ENCODE results near the gene DUSP10.
A peak's percentile ranks its signal among the peaks of the same experiment; 100 is the strongest.

DUSP10 gene

GRCh38 chr1:221712776-221713431 lies 29.0 kb downstream of the DUSP10 start:
- DNase-seq: no peak

GRCh38 chr1:221712198-221712684 lies 29.6 kb downstream of the DUSP10 start:
- DNase-seq: peak; percentile 77

- no peak for DNase-seq
Observed at GRCh38 chr1:221711656-221712055, 30.2 kb downstream of the DUSP10 start.

GRCh38 chr1:221711063-221711577 lies 30.8 kb downstream of the DUSP10 start:
- DNase-seq: no peak

GRCh38 chr1:221709854-221710253 lies 32.0 kb downstream of the DUSP10 start:
- DNase-seq: no peak

- no peak for DNase-seq
Observed at GRCh38 chr1:221708987-221709386, 32.9 kb downstream of the DUSP10 start.

- DNase-seq: no peak
Observed at GRCh38 chr1:221708076-221708571, 33.8 kb downstream of the DUSP10 start.

- DNase-seq: no peak
Observed at GRCh38 chr1:221706876-221707582, 34.9 kb downstream of the DUSP10 start.

- DNase-seq: no peak
Observed at GRCh38 chr1:221706191-221706590, 35.7 kb downstream of the DUSP10 start.

- no peak for DNase-seq
Observed at GRCh38 chr1:221704306-221704705, 37.6 kb downstream of the DUSP10 start.

- no peak for DNase-seq
Observed at GRCh38 chr1:221701570-221702186, 40.2 kb downstream of the DUSP10 start.

GRCh38 chr1:221700948-221701347 lies 40.9 kb downstream of the DUSP10 start:
- DNase-seq: no peak

- no peak for DNase-seq
Observed at GRCh38 chr1:221700536-221700935, 41.4 kb downstream of the DUSP10 start.

- DNase-seq: no peak
Observed at GRCh38 chr1:221699978-221700519, 41.8 kb downstream of the DUSP10 start.

GRCh38 chr1:221699577-221699976 lies 42.3 kb downstream of the DUSP10 start:
- DNase-seq: peak; percentile 85

- no peak for DNase-seq
Observed at GRCh38 chr1:221698579-221699349, 43.1 kb downstream of the DUSP10 start.

GRCh38 chr1:221697923-221698425 lies 43.9 kb downstream of the DUSP10 start:
- DNase-seq: no peak

- DNase-seq: no peak
Observed at GRCh38 chr1:221696718-221697461, 45.0 kb downstream of the DUSP10 start.

- peak; percentile 53 for DNase-seq
Observed at GRCh38 chr1:221696027-221696426, 45.9 kb downstream of the DUSP10 start.

GRCh38 chr1:221695301-221695700 lies 46.6 kb downstream of the DUSP10 start:
- no peak for DNase-seq

GRCh38 chr1:221694109-221694508 lies 47.8 kb downstream of the DUSP10 start:
- no peak for DNase-seq

Measured in fibroblast of skin of back (primary cell).